HL-60 (cell line): ENCODE data around the gene GTF2I.

Experiments
- POLR2AphosphoS5 ChIP-seq: IDR thresholded peaks from 2 replicates; pipeline ENCODE4 v1.6.1; 2012; ENCODE audit warnings: low read depth
- SPI1 ChIP-seq: IDR thresholded peaks from 2 replicates; pipeline ENCODE4 v1.6.1; 2012; ENCODE audit warnings: low read depth, mild to moderate bottlenecking, borderline replicate concordance
- TF ChIP-seq, protein P1 (sequence below): IDR thresholded peaks from one replicate; pipeline ENCODE4 v1.5.1; 2011; ENCODE audit warnings: low read length, control low read depth, inconsistent platforms; ENCODE audit not compliant: insufficient read depth

GRCh38 chr7:74718336-74718735, 60.8 kb downstream of the GTF2I start:
- TF ChIP-seq POLR2AphosphoS5 = no peak
- TF ChIP-seq SPI1 = no peak
- TF ChIP-seq, protein P1, sequence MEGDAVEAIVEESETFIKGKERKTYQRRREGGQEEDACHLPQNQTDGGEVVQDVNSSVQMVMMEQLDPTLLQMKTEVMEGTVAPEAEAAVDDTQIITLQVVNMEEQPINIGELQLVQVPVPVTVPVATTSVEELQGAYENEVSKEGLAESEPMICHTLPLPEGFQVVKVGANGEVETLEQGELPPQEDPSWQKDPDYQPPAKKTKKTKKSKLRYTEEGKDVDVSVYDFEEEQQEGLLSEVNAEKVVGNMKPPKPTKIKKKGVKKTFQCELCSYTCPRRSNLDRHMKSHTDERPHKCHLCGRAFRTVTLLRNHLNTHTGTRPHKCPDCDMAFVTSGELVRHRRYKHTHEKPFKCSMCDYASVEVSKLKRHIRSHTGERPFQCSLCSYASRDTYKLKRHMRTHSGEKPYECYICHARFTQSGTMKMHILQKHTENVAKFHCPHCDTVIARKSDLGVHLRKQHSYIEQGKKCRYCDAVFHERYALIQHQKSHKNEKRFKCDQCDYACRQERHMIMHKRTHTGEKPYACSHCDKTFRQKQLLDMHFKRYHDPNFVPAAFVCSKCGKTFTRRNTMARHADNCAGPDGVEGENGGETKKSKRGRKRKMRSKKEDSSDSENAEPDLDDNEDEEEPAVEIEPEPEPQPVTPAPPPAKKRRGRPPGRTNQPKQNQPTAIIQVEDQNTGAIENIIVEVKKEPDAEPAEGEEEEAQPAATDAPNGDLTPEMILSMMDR = no peak
